CD4-positive, alpha-beta T cell treated with Interleukin-4 for 1 hour (primary cell): Measurements from ENCODE around the gene DGKI.
"Not testable (repeated sequence)": the region's sequence is repeated elsewhere in the genome, so short reads cannot be mapped to it uniquely, and the experiment has no call there.

Experiments used
- DNase-seq, 2 donors: peaks; one replicate each; pipeline ENCODE4 v3.0.0-alpha.2; 2020 to 2022

Gene DGKI

DNA sequence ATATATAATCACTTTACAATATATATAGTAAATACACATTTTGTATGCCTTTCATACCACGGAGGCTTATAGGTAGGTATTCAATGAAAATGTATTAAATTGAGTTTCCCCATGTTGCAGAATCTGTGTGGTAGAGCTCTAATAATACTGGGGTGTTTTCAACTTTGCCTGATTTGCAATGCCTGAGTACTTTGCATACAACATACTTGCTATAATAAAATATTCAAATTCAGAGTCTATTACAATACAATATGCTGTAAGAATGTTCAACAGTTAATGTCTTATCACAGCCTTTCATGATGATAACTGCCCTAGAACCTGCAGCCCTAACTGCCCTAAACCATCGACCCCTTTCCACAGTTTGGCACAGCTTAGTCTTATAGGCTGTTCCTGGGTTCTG, 114.6 kb downstream of the DGKI start:
- no peak for DNase-seq

GRCh38 chr7:137731436-137731835, 115.3 kb downstream of the DGKI start:
- DNase-seq: no peak

DNA sequence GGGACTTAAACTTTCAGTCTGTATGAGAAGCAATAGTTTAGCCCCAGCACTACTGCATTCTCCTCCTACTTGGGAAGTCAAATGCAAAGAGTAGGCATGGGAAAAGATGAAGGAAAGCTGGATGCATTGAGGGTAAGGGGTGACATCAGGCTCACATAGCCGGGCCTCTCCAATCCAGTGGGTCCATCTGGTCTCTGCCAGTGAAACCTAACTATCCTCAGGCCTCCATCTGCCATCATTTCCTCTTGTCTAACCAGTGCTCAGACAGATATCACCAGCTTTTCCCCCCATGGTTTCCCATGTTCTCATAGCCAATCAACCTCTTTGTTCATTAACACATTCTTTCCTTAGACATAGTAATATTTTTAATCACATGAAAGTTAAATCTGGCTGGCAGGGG, 118.3 kb downstream of the DGKI start:
- DNase-seq: no peak

- no peak for DNase-seq
These were observed 119.4 kb downstream of the DGKI start for GRCh38 chr7:137727413-137727812.

GRCh38 chr7:137718355-137718754, 128.4 kb downstream of the DGKI start:
- DNase-seq: no peak

DNA sequence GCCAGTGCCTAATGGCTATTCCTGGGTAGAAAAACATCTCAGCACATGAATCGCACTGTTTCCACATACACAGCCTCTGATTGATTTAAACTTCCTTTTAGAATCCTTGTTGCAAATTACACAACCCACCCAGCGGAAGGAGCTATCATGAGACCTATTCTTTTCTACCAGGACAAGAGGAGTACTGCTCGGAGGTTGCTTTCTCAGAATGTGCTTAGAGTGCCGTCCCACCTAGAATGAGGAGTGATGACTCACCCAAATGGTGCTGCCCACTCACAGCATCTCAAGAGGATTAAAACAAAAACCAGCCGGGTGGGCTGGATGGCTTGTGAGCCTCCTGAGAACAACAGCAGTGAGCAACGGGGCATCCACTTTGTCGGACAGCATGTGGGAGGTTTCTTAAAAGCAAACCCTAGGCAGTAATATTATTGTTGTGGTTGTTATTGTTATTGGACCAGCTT, 128.9 kb downstream of the DGKI start:
- no peak for DNase-seq

- no peak for DNase-seq
These were observed 129.7 kb downstream of the DGKI start for GRCh38 chr7:137717045-137717444.

- DNase-seq: no peak
These were observed 130.7 kb downstream of the DGKI start for GRCh38 chr7:137716061-137716460.

DNA sequence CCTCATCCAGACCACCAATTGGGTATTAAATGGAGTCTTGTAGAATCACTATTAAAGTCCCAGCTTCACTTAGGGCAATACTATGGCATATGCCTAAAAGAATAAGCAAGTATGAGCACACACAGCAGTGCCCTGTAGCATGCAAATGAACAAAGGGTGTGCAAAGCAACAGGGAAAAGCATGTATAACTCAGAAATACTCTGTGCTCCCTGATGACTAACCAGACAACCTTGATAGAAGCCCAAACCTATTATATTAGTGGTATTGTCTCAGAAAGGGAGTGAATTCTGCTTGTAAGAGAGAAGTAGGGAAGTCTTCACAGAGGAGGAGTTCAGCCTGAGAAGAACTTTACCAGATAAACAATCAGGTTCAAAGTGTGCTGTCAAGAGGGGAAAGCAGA, 131.2 kb downstream of the DGKI start:
- no peak for DNase-seq

DNA sequence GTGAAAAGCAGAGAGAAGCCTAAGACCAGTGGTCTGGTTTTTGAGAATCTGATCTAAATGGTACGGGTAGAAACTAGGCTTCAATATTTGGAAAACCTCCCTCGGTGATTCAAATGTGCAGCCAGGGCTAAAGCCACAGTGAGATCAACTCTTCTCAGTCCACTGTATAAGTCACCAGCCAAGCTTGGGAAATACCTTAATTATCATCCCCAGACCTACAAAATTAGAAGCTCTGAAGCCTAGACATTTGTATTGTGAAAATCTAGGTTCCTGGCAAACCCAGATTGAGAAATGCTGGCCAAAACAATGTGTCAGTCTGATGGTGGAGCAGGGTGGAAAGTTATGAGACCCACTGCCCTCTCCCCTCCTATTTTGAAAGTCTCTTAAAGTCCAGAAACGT, 131.7 kb downstream of the DGKI start:
- no peak for DNase-seq

DNA sequence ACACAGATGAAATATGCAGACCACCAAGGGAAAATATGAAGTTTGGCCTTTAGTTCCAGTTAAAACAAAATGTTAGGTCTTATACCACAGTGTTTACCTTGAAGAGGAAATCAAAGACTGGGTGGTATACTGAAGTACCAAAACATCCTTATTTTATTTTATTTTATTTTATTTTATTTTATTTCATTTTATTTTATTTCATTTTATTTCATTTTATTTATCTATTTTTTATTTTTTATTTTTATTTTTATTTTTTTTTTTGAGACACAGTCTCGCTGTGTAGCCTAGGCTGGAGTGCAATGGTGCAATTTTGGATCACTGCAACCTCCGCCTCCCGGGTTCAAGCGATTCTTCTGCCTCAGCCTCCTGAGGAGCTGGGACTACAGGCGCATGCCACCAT, 140.4 kb downstream of the DGKI start:
- DNase-seq: not testable (repeated sequence)

DNA sequence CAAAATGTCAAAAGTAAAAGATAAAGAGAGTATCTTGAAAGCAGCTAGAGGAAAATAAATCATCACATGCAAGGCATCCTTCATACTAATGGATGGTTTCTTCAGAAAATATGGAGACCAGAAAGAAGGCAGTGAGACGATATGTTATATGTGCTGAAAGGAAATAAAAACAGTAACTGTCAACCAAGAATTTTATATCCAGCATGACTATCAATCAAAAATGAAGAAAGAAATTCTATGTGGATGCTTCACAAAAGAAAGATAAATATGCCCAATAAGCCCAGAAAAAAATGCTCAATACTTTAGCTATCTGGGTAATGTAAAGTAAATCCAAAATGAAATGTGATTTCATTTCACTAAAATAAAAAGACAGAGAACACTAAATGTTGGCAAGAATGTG, 142.1 kb downstream of the DGKI start:
- DNase-seq: no peak

- DNase-seq: no peak
These were observed 143.3 kb downstream of the DGKI start for GRCh38 chr7:137703291-137704010.

DNA sequence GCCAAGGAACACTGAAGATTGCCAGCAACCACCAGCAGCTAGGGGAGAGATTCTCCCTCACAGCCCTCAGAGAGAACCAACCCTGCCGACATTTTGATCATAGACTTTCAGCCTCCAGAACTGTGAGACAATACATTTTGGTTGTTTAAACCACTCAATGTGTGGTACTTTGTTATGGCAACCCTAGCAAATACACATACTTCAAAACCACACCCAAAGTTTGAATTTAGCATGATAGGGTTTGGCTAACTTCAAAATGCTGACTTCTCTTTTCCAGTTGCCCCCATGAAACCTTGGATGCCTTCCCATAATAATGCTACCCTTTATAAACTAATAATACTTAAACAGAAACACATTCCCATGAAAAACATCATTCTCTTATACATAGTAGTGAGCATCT, 149.8 kb downstream of the DGKI start:
- DNase-seq: no peak

DNA sequence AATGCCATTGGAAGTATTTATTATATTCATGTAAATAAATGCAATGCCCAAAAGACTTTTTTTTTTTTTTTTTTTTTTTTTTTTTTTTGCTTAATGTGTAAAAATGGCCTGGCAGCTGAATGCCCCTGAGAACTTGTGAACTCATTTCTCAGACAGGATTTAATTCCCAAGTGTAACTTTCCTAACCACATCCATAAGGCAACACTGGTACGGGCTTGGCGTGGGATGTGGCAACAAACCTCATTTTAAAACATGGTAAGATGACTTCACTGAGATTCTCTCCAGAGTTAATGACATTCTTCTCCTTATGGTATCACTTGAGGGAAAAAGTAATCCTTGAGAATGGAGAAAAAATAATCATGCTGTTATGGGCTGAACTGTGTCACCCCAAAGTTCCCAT, 150.4 kb downstream of the DGKI start:
- DNase-seq: no peak

DNA sequence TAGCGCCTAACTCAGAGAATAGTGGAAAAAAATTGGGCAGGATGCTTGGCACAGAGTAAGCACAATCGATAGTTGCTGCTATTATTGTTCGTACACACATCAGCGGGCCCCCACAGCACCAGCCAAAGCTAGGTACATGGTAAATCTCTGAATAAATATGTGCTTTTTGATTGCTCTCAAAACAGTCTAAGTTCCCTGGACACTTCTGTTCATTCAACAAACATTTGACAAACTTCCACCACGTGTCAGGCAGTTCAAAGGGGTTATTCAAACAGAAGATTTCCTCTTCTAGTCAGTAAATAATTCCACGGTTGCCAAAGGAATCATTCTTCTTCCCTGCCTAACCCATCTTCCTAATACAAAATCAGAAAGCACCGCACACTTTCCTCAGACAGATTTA, 150.8 kb downstream of the DGKI start:
- DNase-seq: no peak

DNA sequence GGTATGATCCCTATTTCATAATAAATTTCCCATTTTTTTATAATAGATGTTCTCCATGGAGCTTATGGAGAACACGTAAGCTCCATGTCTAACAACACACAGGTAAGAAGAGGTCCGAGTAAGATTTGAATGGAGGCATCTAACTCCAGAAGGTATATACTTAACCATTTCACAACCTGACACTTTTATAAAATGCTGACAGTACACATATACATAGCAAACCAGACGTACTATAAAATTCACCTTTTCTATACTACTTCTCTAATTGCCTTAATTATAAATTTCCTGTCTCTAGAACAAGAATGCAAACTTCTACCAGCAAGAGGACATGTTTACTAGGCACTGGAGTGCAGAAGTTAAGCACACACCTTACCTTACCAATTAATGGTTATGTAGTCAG, 151.3 kb downstream of the DGKI start:
- DNase-seq: no peak

- DNase-seq: no peak
These were observed 152.4 kb downstream of the DGKI start for GRCh38 chr7:137694405-137694804.

DNA sequence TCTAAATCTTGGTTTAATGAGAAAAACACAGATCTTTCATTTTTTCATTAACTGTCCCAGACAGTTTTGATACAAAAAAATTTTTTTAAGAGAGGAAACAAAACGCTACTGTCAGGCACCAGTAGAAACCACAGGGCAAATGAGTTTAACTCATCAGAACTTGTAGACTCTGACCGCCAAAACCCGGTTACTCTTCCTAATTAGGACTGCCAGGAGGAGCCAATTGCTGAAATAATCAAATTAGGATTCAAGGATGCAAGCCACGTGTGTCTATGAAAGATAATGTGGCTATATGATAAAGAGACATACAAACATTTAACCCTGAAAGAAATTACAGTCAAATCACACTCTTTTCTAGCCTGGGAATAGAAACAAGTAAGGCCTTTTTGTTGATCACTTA, 154.4 kb downstream of the DGKI start:
- DNase-seq: no peak

- DNase-seq: no peak
These were observed 155.2 kb downstream of the DGKI start for GRCh38 chr7:137691566-137691965.

GRCh38 chr7:137690635-137691034, 156.1 kb downstream of the DGKI start:
- no peak for DNase-seq

GRCh38 chr7:137689761-137690160, 157.0 kb downstream of the DGKI start:
- no peak for DNase-seq

DNA sequence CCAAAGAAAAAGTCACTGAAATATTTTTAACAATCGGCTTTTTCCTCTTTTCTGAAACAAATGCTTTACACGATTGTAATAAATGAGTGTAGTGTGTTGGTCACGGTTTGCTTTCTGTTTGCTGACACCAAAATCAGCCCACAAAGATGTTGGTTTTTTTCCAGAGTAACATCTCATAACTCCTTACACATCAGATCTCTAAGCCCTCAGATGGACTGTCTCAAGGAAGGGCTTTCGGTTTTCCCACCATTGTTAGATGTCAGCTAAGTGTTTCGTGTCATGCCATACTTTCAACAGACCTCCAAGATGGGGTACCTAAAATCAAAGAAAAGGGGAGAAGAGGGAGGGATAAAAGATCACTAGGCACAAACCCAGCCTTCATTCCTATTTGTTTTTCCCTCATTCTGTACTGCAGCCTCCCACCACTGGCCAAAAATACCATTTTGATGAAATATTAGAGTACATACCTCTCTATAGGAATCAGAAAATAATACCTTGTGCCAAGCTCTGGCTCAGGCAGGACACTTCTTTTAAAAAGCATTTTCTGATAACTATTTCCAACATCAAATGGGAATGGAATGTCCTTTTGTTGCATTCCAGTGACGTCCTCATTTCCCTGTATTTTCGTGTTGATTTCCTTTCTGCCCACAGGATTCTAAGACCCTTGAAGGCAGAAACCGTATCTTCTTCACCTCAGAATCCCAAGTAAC, 159.1 kb downstream of the DGKI start:
- no peak for DNase-seq

GRCh38 chr7:137685433-137686164, 161.2 kb downstream of the DGKI start:
- no peak for DNase-seq
